HG02852 (cell line): ENCODE results near the gene MEPCE.
A peak's percentile ranks its signal among the peaks of the same experiment; 100 is the strongest.
"Not testable (repeated sequence)": the region's sequence is repeated elsewhere in the genome, so short reads cannot be mapped to it uniquely, and the experiment has no call there.

ENCODE experiments used
- ATAC-seq: cut with Tn5 transposase; IDR thresholded peaks from one replicate; pipeline ENCODE4 v1.9.1; 2021; ENCODE audit warnings: mild to moderate bottlenecking, moderate library complexity; ENCODE audit not compliant: unreplicated experiment

Gene MEPCE, protein sequence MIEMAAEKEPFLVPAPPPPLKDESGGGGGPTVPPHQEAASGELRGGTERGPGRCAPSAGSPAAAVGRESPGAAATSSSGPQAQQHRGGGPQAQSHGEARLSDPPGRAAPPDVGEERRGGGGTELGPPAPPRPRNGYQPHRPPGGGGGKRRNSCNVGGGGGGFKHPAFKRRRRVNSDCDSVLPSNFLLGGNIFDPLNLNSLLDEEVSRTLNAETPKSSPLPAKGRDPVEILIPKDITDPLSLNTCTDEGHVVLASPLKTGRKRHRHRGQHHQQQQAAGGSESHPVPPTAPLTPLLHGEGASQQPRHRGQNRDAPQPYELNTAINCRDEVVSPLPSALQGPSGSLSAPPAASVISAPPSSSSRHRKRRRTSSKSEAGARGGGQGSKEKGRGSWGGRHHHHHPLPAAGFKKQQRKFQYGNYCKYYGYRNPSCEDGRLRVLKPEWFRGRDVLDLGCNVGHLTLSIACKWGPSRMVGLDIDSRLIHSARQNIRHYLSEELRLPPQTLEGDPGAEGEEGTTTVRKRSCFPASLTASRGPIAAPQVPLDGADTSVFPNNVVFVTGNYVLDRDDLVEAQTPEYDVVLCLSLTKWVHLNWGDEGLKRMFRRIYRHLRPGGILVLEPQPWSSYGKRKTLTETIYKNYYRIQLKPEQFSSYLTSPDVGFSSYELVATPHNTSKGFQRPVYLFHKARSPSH

DNA sequence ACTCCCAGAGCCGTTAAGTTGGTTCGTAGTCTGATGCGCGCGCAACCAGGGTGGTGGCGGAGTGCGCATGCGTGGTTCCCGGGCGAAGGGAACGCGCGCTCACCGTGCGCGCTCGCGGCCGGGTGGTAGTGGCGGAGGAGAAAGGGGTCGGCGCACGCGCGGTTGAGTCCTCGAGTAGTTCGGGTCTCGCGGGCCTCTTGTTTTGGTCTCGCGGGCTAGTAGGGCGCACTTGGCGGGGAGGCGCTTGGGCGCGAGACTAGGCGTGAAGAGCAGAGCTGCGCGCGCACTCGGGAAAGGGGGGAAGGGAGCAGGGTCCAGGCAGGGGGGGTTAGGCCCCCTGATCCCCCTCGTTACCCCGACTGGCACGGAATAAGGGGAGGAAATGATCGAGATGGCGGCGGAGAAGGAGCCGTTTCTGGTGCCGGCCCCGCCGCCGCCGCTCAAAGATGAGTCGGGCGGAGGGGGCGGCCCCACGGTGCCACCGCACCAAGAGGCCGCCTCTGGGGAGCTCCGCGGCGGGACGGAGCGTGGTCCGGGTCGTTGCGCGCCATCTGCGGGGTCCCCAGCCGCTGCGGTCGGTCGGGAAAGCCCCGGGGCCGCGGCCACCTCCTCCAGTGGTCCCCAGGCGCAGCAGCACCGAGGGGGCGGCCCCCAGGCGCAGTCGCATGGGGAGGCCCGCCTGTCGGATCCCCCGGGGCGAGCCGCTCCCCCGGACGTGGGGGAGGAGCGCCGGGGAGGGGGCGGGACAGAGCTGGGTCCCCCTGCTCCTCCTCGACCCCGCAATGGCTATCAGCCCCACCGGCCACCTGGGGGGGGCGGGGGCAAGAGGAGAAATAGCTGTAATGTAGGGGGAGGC lies at the start of gene MEPCE:
Gene MEPCE (plus strand): TSS at position 195 of the 856 bp plus-strand sequence. CDS start 188 bp downstream, at position 383.
- ATAC-seq, result peak; percentile 33

DNA sequence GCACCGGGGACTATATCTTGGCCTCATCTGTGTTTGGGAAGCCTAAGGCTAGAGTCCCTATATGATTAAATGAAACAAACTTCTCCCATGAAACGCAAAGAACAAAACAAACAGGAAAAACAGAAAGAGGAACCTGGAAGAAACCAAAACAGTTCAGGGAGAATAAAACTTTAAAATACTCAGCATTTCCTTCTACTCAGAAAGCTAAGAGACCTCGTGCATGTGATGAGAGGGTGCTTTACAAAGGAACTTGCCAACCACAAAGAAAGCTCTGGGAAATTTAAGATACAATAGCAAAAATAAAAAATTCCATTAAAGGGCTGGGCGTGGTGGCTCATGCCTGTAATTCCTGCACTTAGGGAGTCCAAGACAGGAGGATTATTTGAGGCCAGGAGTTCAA lies 49.4 kb upstream of the MEPCE start:
- ATAC-seq, result no peak

DNA sequence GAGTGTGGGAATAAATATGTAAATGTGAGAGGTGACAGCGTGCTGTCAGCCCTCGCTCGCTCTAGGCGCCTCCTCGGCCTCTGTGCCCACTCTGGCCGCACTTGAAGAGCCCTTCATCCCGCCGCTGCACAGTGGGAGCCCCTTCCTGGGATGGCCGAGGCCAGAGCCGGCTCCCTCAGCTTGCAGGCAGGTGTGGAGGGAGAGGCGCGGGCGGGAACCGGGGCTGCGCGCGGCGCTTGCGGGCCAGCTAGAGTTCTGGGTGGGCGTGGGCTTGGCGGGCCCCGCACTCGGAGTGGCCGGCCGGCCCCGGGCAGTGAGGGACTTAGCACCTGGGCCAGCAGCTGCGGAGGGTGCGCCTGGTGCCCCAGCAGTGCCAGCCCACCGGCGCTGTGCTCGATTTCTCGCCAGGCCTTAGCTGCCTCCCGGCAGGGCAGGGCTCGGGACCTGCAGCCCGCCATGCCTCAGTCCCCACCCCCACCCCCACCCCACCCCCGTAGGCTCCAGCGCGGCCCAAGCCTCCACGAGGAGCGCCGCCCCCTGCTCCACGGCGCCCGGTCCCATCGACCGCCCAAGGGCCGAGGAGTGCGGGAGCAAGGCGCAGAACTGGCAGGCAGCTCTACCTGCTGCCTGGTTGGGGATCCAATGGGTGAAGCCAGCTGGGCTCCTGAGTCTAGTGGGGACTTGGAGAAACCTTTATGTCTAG lies 47.9 kb upstream of the MEPCE start:
- not testable (repeated sequence) for ATAC-seq

DNA sequence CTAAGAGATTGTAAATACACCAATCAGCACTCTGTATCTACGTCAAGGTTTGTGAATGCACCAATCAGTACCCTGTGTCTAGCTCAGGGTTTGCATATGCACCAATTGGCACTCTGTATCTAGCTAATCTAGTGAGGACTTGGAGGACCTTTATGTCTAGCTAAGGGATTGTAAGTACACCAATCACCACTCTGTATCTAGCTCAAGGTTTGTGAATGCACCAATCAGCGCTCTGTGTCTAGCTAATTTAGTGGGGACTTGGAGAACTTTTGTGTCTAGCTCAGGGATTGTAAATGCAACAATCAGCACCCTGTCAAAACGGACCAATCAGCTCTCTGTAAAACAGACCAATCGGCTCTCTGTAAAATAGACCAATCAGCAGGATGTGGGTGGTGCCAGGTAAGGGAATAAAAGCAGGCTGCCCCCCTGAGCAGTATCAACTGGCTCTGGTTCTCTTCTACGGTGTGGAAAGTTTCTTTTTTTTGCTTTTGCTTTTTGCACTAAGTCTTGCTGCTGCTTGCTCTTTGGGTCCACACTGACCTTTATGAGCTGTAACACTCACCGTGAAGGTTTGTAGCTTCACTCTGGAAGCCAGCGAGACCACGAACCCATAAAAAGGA lies 47.3 kb upstream of the MEPCE start:
- not testable (repeated sequence) for ATAC-seq

DNA sequence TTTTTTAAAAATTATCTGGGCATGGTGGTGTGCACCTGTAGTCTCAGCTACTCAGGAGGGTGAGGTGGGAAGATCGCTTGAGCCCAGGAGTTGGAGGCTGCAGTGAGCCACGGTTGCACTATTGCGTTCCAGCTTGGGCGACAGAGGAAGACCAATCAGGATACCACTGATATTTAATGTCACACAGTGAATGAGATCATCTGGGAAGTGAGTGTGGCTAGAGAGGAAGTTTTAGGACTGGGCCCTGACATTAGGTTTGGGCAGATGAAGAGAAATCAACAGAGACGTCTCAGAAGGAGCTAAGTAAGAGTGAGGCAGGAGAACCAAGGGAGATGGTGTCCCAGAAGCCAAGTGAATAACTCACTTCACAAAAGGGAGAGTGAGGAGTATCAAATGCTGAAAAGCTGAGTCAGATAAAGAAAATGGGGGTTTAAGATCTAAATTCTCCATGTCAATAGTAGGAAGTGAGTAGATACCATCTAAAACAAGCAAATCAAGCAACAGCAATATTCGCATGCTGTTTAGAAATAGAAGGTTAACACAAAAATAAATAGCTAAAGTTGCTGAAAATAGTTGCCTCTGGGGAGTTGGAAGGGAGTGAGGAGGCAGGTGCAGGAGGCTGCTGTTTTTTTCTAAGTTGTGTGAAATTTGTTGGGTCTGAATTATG lies 44.9 kb upstream of the MEPCE start:
- no peak for ATAC-seq

DNA sequence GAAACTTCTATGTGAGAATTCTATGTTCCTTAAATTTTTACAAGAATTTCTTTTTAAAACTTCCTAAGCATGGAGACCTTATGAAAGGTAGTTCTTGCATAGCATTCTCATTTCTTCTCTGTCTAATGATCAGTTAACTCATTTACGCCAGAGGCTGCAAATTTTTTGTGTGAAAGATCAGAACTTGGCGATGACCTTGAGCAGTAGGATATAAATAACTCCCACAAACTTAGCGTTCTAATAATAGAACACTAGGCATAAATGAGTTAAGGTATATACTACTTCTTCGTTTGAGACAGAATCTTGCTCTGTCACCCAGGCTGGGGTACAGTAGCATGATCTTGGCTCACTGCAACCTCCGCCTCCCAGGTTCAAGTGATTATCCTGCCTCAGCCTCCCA lies 42.7 kb upstream of the MEPCE start:
- no peak for ATAC-seq

DNA sequence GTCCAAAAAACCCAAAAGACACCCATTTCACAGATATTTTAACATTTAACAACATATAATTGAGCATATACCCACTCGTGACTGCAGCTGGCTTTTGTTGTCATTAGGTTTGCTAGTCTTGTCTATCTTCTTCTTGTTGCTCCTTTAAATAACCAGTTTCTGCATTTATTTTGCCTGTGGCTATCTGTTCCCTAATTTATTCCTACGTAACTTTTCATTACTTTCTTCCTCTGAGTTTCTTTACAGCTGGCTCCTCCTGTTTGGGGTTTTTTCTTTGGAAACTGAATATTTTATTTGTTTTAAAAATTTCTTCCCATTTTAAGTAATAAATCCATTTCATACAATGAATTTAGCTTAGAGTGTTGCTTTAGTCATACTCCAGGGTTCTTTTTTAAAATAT lies 41.9 kb upstream of the MEPCE start:
- no peak for ATAC-seq

DNA sequence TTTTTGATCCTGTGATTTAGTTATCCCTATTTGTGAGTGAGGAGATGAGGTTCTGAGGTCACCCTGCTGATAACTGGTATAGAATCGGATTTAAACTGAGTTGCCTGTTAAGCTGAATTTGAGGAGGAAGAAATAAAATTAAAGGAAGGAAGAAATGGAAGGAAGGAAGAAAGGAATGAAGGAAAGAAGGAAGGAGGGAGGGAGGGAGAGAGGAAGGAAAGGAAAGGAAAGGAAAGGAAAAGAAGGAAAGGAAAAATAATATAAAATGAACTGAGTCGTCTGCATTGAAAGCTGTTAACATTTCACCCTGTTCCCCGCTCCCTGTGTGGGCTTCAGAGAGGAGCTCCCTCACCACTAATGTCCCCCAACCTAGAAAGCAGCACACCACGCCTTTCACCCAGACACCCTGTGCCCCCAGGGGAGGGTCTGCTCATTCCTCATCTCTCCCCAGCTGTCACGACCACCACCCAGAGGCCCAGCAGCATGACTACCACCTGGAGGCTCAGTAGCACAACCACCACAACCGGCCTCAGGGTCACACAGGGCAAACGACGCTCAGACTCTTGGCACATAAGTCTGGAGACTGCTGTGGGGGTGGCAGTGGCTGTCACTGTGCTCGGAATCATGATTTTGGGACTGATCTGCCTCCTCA lies 40.1 kb upstream of the MEPCE start:
- ATAC-seq, result no peak

DNA sequence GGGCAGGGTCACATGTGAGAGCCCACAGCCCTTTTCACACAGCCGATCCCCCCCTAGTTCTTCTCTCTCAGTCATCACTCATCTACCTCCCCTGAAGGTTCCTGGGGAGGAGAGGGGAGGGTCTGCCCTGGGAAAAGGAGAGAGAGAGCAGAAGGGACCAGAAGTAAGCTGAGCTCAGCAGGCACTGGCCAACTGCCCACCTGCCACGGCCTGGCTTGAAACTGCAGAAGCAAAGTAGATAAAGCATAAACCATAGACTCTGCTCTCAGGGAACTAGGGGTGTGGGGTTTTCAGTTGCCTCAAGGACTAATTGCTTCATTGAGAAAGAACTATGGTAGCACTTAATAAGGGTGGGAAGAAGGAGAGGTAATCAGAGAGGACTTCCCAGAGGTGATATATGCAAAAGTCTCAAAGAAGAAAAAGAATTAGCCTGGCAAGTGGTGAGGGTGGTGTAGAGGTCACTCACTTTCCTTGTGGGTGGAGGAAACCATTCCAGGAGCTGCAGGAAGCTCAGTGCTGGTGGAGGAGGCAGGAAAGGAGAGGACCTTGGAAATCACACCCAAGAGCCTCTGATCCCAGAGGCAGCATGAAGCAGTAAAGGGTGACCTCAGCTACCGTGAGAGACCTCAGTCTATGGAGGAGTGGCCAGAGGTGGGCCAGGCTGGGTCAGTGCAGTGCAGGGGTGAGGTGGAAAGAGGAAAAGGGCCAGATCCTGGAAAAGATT lies 39.2 kb upstream of the MEPCE start:
- no peak for ATAC-seq

DNA sequence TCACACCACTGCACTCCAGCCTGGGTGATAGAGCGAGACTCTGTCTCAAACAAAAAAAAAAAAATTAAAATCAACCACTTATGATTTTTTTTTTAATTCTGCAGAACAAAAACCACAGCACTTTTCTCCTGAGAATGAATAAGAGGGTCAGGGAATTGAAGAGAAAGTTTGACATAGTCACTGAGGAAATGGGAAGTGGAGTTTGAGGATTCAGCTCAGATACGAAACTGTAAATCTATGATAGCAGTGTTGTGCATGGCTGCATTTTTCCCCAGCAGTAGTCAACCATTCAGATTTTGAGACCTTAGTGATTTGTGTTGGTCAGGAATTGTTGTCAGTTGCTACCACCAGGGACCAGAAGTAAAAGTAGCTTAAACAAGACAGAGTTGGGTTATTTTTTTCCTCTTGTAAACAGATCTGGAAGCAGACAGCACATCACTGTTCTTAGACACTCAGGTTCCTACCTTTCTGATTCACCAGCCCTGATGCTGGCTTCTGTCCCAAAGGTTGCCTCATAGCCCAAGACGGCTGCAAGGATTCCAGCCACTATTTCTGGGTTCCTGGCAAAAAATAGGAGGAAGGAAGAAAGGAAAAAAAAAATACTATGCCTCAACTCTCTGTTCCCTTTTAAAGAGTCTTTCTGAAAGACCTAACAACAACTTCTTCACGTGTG lies 36.3 kb upstream of the MEPCE start:
- ATAC-seq, result no peak

DNA sequence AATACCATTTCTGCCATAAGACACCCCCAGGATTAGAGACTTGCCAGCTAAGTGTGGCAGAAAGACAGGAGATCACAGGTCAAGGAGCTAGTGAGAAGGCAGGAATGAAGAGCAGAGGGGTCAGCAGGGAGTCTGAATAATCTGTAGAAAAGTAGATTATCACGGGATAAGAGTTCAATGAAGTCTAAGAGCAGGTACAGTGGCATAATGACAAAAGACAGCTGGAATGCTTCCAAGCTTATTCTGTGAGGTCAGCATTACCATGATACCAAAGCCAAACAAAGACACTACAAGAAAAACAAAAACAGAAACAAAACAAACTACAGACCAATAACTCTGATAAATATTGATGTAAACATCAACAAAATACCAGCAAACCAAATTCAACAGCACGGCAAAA lies 35.6 kb upstream of the MEPCE start:
- no peak for ATAC-seq

DNA sequence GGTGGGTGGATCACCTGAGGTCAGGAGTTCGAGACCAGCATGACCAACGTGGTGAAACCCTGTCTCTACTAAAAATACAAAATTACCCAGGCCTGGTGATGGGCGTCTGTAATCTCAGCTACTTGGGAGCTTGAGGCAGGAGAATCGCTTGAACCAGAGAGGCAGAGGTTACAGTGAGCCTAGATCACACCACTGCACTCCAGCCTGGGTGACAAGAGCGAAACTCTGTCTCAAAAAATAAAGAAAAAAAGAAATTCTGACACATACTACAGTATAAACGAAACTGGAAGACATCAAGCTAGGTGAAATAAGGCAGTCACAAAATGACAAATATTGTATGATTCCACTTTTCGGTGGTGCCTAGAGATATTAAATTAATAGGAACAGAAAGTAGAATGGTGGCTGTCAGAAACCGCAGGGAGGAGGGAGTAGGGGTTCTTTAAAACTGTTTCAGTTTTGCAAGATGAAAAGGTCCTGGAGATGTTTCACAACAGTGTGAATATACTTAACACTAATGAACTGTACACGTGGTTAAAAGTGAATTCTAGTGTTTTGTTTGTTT lies 33.1 kb upstream of the MEPCE start:
- ATAC-seq, result peak; percentile 86

DNA sequence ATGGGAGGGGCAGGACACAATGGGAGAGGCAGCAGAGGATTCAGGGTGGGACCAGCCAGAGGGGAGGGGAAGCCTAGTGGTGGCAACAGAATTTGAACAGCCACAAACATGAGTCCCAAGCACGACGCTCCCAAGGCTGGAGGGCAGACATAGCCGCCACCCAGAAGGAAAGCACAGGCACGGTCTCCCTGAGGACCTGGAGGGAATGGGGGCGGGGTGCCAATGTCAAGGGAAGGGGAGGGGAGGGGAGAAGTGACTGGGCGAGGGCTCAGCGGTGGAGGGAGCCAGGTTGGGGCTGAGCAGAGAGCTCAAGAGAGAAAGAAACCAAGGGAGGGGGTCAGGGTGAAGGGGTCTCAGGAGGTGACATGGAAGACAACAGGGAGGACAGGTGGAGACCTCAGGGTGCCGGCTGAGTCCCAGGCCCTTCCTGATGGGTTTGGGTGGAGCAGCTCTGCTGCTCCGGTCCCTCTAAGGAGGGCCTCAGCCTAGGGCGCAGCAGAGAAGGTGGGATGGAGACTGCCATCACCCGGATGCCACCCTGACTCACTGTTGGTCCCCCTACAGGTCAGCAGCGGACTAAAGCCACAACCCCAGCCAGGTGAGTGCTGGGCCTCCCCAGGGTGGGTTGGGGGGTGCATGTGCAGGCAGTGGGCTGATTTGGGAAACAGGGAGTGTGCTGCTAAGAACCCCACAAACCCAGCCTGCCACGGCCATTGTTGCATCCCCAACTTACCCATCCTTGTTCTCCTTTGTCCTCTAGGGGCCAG lies 32.1 kb upstream of the MEPCE start:
- no peak for ATAC-seq

DNA sequence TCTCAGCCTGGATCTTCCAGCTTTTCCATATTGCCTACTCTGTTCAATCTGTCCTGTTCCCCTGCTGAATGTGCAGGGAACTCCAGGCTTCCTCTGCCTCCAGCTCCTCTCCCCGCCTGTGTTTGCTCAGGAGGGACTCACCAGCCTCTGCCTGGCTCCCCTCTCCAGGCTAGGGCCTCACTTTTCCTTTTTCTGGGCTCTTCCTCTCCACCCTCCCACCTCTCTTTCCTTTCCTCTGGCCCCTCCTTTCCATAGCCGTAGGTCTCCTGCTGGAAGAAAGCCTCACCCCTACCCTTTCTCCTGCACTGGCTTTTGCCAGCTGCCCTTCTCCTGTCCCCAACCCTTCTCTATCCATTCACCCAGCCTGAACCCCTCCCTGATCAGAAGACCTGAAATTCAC lies 31.4 kb upstream of the MEPCE start:
- ATAC-seq, result no peak

DNA sequence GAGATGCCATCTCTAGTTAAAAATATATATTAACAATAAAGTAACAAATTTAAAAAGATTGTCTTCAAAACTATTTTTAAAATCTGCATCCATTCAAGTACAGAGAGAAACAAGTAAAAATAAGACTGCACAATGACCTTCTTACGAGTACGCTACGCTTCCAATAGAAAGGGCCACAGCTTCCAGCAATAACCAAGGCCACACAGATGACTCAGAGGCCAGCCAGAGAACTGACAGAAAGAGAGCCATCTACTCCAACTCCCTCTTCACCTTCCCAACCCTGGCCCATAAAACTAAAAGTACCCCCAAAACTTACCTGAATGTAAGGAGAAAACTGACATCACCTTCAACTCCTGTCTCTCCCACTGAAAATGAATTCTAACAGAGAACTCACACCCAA lies 29.6 kb upstream of the MEPCE start:
- ATAC-seq, result no peak

DNA sequence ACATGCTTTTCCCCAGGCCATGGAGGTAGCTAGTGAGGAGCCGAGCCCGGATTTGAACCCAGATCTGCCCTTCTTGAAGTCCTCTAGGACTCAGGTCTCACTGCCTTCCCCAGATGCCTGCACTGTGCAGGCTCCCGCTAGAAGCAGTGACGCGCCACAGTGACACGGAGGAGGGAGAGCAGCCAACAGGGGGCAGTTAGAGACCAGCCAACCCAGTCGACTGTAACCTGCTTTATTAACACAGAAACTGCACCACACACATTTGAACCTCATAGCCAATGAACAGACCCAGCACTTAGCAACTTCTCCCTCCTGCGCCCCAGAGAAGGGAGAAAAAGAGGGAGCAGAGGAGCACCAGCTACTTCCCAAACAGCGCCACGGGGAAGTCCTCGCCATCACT lies 29.0 kb upstream of the MEPCE start:
- no peak for ATAC-seq

DNA sequence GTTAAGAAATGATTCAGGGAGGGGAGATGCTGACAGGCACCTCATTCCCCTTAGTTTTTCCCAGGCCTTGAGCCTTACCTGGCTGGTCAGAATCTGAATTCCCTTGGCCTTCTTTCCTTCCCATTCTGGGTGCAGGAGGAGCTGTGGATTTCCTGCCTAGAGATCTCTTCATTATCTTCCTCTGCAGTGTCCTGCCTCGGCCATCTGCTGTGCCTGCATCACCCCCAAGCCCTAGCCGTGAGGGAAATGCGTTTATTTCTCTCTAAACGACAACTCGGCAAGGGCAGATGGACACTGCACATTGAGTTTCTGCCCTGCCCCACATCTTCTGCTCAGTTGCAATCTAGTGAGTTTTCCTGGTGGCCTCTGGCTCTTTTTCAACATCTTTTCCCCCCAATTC lies 27.8 kb upstream of the MEPCE start:
- no peak for ATAC-seq
